AG08396 (cell line): Measurements from ENCODE around the gene FBXO42.
A peak's percentile ranks its signal among the peaks of the same experiment; 100 is the strongest.

Experiments
- DNase-seq: peaks from one replicate; pipeline ENCODE4 v3.0.0; 2012; ENCODE audit warnings: low spot score, mixed read lengths

Gene FBXO42

GRCh38 chr1:16351994-16352841, at the start of gene FBXO42:
Gene FBXO42, minus strand, starts transcription at chr1:16352480. Its CDS starts 37,062 bp downstream, at chr1:16315418.
- DNase-seq = peak; percentile 96

DNA sequence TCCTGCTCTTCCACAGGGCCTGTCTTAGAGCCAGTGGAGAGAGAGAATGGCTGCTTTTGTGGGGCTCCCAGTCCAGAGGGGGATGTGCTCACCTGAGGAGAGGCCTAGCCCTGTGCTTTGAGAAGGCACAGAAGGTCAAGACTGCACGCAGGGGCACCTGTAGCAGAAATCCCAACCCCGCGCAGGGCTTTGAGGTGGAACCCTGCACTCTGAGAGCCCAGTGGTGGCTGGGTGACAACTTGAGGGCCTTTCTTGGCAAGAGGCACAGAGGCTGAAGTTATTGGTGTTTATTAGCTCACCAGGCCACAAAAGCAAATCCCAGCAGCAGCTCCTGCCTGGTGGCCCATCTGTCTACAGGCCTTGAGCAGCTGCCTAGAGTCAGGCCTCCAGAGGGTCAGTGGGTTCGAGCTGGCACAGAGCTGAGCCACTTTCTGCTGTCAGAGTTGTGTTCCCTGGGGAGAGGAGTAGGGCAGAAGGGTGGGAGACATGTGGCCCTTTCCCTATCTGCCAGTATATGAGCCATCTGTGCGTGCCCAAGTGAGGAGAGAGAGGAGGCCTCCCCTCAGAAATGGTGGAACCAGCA, 46.2 kb upstream of the FBXO42 start:
- no peak for DNase-seq

DNA sequence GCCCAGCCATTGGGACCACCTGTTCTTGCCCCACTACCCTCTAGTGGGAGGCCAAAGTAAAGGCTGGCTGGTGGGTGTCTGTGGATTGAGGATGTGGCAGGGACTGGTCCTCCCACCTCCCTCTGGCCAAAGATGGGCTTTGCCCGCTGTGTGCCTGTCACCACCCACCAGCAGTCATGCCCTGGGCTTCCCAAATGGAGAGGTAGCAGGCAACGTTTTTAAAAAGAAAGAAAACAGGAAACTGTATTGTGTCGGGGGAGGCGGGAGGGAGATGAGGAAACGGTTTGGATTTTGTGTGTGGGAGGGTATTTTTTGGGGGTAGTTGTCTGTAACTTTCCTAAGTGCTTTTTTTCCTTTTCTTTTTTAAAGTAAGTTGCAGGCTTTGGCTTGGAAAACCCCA, 44.8 kb upstream of the FBXO42 start:
- DNase-seq = no peak

DNA sequence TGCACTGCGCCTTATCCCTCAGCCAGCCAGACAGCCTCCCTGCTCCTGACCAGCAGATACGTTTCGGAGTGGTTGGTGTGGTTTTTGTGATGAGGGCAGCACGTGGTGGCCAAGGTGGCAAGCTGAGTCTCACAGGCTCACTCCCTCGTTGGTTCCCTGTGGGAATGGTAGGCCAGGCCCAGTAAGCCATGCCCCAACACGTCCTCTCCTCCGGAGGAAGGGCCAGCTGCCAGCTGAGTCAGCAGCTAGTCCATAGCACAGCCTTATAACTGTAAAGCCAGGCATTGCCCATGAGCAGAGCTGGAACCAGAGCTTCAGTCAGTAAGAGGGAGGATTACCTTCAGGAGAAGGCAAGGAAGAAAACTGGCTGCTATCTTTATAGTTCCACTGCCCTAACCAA, 44.3 kb upstream of the FBXO42 start:
- DNase-seq = peak; percentile 77

DNA sequence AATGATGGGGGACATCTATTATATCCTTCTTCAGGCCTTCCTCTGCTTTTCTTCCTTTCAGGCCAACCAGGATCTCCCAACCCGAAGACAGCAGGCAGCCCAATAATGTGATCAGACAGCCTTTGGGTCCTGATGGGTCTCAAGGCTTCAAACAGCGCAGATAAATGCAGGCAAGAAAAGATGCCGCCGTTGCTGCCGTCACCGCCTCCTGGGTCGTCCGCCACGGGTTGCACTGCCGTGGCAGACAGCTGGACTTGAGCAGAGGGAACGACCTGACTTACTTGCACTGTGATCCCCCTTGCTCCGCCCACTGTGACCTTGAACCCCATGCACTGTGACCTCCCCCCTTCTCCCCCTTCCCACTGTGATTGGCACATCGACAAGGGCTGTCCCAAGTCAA, 42.7 kb upstream of the FBXO42 start:
- DNase-seq = no peak

- no peak for DNase-seq
These were observed 41.6 kb upstream of the FBXO42 start for GRCh38 chr1:16393570-16394521.

DNA sequence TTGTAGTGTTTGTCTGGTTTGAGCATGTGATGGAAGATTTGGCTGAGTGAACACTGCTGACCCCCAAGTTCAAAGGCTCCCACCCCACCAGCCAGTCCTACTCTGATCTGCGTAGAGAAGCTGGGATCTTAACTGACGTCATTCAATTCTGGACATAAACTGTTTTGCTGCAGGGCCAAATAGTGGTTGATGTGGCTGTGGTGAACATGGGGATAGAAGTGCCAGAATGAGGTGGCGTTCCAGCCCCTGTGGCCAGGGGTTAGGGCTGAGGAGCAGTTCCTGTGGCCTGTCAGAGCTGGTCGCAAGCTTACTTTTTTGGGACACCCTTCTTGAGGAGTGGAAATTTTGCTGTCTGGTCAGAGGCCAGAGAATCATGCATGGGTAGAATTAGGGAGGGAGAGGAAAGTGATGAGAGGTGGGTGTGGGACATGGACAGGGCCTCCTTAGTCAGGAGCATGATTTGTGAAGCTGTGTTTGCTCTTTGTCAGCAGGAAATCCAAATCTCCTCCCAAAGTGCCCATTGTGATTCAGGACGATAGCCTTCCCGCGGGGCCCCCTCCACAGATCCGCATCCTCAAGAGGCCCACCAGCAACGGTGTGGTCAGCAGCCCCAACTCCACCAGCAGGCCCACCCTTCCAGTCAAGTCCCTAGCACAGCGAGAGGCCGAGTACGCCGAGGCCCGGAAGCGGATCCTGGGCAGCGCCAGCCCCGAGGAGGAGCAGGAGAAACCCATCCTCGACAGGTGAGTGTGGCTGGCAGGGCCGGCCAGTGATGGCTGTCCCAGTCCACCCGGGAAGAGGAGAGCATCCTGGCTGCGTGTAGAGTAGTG, 40.7 kb upstream of the FBXO42 start:
- peak; percentile 53 for DNase-seq

DNA sequence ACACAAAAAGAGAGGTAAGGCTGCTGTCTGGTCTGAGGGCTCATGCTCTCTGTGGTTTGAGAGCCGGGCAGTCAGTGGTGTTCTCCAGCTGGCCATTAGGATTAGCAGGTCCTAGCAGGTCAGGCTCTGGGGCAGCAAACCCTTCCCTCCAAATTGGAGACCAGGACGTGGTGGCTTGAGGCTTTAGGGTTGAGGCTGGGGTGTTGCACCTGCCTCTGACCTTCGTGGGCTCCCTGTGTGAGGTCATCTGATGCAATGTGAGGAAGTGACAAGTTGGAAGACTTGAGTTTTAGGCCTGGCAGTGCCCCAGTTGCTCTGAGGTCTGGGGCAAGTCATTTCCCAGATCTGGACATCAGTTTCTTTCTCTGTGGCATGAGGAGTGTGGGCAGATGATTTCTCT, 39.1 kb upstream of the FBXO42 start:
- no peak for DNase-seq

- DNase-seq = no peak
These were observed 35.2 kb upstream of the FBXO42 start for GRCh38 chr1:16387201-16388188.

DNA sequence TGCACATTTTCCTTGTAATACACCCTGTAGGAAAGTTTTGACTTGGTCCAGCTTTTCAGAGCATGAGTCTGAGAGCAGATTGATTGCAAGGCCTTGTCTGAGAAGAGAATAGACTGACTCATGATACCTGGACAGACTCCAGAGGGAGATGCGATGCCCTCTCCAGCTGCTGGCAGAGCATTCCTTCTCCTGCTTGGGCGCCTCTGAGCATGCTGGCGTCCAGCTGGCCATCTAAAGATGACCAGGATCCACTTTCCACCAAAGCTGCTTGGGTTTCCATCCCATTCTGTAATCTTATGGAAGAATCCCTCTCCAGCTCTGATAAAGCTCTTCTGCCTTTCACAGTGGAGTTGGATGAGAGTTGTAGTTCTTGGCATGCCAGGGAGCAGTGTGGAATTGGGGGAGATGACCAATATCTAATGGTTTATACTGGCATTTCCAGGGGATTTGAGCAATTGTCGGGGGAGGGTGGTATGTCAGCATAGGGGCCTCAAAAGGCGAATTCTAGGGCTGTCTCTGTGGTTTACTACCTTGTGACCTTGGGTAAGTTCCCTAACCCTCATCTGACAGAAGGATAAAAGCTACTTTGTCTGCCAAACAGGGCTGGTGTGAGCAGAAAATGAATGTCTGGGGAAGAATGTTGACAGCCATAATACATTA, 34.3 kb upstream of the FBXO42 start:
- peak; percentile 70 for DNase-seq

DNA sequence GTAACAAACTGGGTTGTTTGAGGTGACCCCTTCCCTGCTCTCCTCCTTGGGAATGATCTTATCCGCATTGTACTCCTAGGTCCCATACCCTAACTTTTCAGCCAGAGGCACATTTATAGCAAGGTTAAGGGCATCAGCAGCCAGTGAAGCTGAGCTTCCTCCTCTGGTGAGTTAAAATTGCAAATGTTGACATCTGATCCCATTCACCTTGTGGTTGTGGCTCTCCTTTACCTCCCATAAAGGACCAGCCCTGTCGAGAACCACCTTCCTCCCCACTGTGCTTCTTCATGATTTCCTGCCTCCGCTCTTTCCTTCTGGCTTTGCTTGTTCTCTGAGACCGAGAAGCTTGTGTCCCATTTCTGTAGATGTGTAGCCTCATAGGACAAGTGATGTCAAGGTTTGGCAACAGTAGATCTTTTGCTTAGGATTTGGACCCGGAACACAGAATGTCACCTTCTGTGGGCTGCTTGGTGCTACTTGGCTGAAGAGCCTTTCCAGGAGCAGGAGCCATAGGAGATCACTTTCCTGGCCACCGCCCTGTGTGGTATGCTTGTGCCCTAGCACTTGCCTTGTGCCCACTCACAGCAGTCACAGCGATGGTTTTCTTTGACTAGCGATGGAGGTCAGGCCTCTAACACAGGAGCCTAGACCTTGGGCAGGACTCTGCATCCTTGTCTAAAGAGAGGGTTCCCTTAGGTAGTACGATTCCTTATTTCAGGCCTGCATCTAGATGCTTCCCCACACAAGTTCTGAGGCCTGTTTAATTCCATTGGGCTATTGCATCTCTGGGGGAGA, 33.6 kb upstream of the FBXO42 start:
- DNase-seq = no peak

GRCh38 chr1:16383888-16384287, 31.6 kb upstream of the FBXO42 start:
- no peak for DNase-seq

DNA sequence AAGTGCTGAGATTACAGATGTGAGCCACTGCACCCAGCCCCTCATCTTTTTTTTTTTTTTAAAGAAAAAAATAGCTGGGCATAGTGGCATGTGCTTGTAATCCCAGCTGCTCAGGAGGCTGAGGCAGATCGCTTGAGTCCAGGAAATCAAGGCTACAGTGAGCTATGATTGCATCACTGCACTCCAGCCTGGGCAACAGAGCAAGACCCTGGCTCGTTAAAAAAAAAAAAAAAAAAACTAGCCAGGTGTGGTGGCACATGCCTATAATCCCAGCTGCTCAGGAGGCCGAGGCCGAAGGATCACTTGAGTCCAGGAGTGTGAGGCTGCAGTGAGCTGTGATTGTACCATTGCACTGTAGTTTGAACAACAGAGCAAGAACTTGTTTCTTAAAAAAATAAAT, 28.6 kb upstream of the FBXO42 start:
- no peak for DNase-seq

GRCh38 chr1:16378443-16378842, 26.2 kb upstream of the FBXO42 start:
- DNase-seq = no peak

DNA sequence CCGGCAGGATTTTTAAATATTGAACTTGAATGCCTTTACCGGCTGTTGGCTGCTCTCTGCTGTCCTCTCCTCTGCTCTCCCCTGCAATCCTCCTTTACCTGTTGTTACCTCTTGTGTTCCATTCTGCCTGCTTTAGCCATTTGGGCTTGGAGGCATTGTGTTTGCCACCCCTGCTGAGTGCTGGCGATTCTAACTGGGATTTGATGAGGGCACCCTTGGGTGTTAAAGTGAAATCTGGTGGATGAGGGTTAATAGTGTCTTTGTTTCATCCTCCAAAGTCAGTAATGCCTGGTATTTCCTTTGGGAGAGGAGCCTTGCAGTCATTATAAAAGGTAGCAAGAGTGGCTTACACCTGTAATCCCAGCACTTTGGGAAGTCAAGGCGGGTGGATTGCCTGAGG, 24.7 kb upstream of the FBXO42 start:
- no peak for DNase-seq

GRCh38 chr1:16375521-16376340, 23.5 kb upstream of the FBXO42 start:
- no peak for DNase-seq

- DNase-seq = no peak
These were observed 22.0 kb upstream of the FBXO42 start for GRCh38 chr1:16374266-16374665.
